Left lung (tissue), 10 donors: ENCODE data around the gene SLC12A5. TPM values are rescaled to one million over a fixed set of nuclear protein-coding genes. Genes with fewer than 3 reads are reported as not detected.

Experiments
- ATAC-seq: fragments of 200-7000 bp; cut with Tn5 transposase; one replicate; pipeline ENCODE4 v1.9.1; 2020; ENCODE audit warnings: moderate library complexity
- DNase-seq, 4 donors: peaks; one replicate each; pipeline ENCODE4 v3.0.0-alpha.2; 2013 to 2020
- H3K27ac ChIP-seq, 2 donors: fragments of 200-600 bp; sonication (generic) in 1 of 2; one replicate each; pipeline versions ENCODE4 v1.5.0 to v1.8.0; 2020 to 2021
- H3K27me3 ChIP-seq, 2 donors: fragments of 200-600 bp; sonication (generic) in 1 of 2; one replicate each; pipeline versions ENCODE4 v1.5.0 to v1.8.0; 2020 to 2021
- H3K36me3 ChIP-seq, 2 donors: fragments of 200-600 bp; sonication (generic) in 1 of 2; one replicate each; pipeline versions ENCODE4 v1.5.0 to v1.8.0; 2020 to 2021
- H3K4me1 ChIP-seq, 2 donors: fragments of 200-600 bp; one replicate each; pipeline ENCODE4 v1.8.0; 2021
- H3K4me3 ChIP-seq, 2 donors: fragments of 200-600 bp; sonication (generic) in 1 of 2; one replicate each; pipeline versions ENCODE4 v1.5.0 to v1.8.0; 2020 to 2021; ENCODE audit warnings: mild to moderate bottlenecking in 1 of 2
- H3K9me3 ChIP-seq, 2 donors: fragments of 200-600 bp; sonication (generic) in 1 of 2; one replicate each; pipeline versions ENCODE4 v1.5.0 to v1.8.0; 2020 to 2021
- CTCF ChIP-seq, 2 donors: fragments of 200-600 bp; sonication (generic) in 1 of 2; IDR thresholded peaks; one replicate each; pipeline versions ENCODE4 v1.5.0 to v1.8.0; 2021; ENCODE audit warnings: antibody characterized with exemption in 2 of 2
- intact Hi-C, 2 donors: fragments of 100-400 bp; cut with DNase I; formaldehyde crosslinking; loops; one replicate each; pipeline versions ENCODE4 v1.11.2 to v1.14.2; 2022
- polyA plus RNA-seq, 6 donors: library from polyadenylated mRNA; unstranded; fragments of 120-200 nt; gene quantifications; one replicate each; pipeline ENCODE4 v1.2.1, GENCODE V29; 2013; ENCODE audit not compliant: insufficient read length in 6 of 6
- total RNA-seq, 2 donors: library from RNA; stranded (reverse); fragmentation: NEBNext Ultra II Directional; extraction: Animal tissue kit (Norgen Biotek cat#: 25700); gene quantifications; one replicate each; pipeline ENCODE4 v1.2.1, GENCODE V29; 2021
- donor health status: DM: no; HTN: yes; CAD: no.
- donor health status: DM: no; HTN: no; CAD: no.

Gene SLC12A5
- total and polyA plus RNA-seq, 8 donors: 0.71 to 2.9 (median 1.5) TPM

GRCh38 chr20:46057856-46058598 is 29.0 kb downstream of the SLC12A5 start:
- peak; percentile 19 to 94 (median 48) for DNase-seq
- peak; percentile 60 for ATAC-seq
- no peaks in the 10 kb centered on the region for H3K9me3 ChIP-seq
- H3K27ac ChIP-seq: peak overlapping the region in 1 of 2 donors; percentile 34
- peaks cover 10 to 54% of the 10 kb centered on the region in 2 donors for H3K4me1 ChIP-seq
- intact Hi-C loops: no loop called here
- H3K4me3 ChIP-seq: peak overlapping the region in 1 of 2 donors; percentile 32
- peaks cover 13 to 36% of the 10 kb centered on the region in 2 donors for H3K27me3 ChIP-seq
- H3K36me3 ChIP-seq: peaks cover 0 to 31% of the 10 kb centered on the region in 2 donors
- TF ChIP-seq CTCF (IDR thresholded peaks at IDR 0.05): peak in 1 of 2 donors; percentile 38

- TF ChIP-seq CTCF (IDR thresholded peaks at IDR 0.05): no peak
- peak; percentile 33 for ATAC-seq
- H3K4me3 ChIP-seq: peak overlapping the region in 1 of 2 donors; percentile 32
- peak overlapping the region in 1 of 2 donors; percentile 34 for H3K27ac ChIP-seq
- intact Hi-C loops: no loop called here
- H3K9me3 ChIP-seq: no peaks in the 10 kb centered on the region
- peaks cover 10 to 54% of the 10 kb centered on the region in 2 donors for H3K4me1 ChIP-seq
- peaks cover 0 to 38% of the 10 kb centered on the region in 2 donors for H3K36me3 ChIP-seq
- peaks cover 13 to 36% of the 10 kb centered on the region in 2 donors for H3K27me3 ChIP-seq
- DNase-seq: peak in 1 of 4 donors; percentile 16
These were observed 29.7 kb downstream of the SLC12A5 start for GRCh38 chr20:46058599-46059281.

GRCh38 chr20:46060301-46060881 is 31.4 kb downstream of the SLC12A5 start:
- no peak for TF ChIP-seq CTCF (IDR thresholded peaks at IDR 0.05)
- peak; percentile 40 for ATAC-seq
- Histone ChIP-seq H3K27me3 (peaks cover 13 to 36% of the 10 kb centered on the region in 2 donors), H3K4me3 (no peak overlapping the region), H3K9me3 (no peaks in the 10 kb centered on the region), H3K4me1 (peaks cover 10 to 54% of the 10 kb centered on the region in 2 donors), H3K27ac (peak overlapping the region; percentile 59 to 79), H3K36me3 (peaks cover 3 to 55% of the 10 kb centered on the region in 2 donors)
- DNase-seq: peak in 1 of 4 donors; percentile 19
- intact Hi-C loops: no loop called here

- Histone ChIP-seq H3K27ac (peak overlapping the region; percentile 59 to 79), H3K36me3 (peaks cover 3 to 60% of the 10 kb centered on the region in 2 donors), H3K4me3 (no peak overlapping the region), H3K9me3 (no peaks in the 10 kb centered on the region), H3K4me1 (peaks cover 10 to 54% of the 10 kb centered on the region in 2 donors), H3K27me3 (peaks cover 13 to 30% of the 10 kb centered on the region in 2 donors)
- DNase-seq (no peak), ATAC-seq (no peak)
- intact Hi-C loops: no loop called here
- TF ChIP-seq CTCF (IDR thresholded peaks at IDR 0.05): no peak
These were observed 32.0 kb downstream of the SLC12A5 start for GRCh38 chr20:46060975-46061374.

- intact Hi-C loops: no loop called here
- DNase-seq (no peak), ATAC-seq (no peak)
- Histone ChIP-seq H3K9me3 (no peaks in the 10 kb centered on the region), H3K27me3 (peaks cover 6 to 18% of the 10 kb centered on the region in 2 donors), H3K4me1 (peaks cover 10 to 53% of the 10 kb centered on the region in 2 donors), H3K4me3 (no peak overlapping the region), H3K36me3 (peaks cover 3 to 72% of the 10 kb centered on the region in 2 donors), H3K27ac (no peak overlapping the region)
- TF ChIP-seq CTCF (IDR thresholded peaks at IDR 0.05): no peak
These were observed 33.1 kb downstream of the SLC12A5 start for GRCh38 chr20:46062151-46062550.
